BJ (cell line): Measurements from ENCODE around the gene RADIL. TPM values are rescaled to one million over a fixed set of nuclear protein-coding genes. Genes with fewer than 3 reads are reported as not detected.

Source experiments
- CTCF ChIA-PET: fragments of 350-600 bp; formaldehyde crosslinking; extraction: SDS; loops from one replicate; lab custom pipeline; 2021; ENCODE audit warnings: antibody characterized with exemption, inconsistent platforms; lab: Yijun Ruan, JAX
- POLR2A ChIA-PET: fragments of 300-600 bp; sonication (Branson Sonifier 250); formaldehyde crosslinking; extraction: SDS; loops from one replicate; lab custom pipeline; 2021; ENCODE audit warnings: antibody characterized with exemption; lab: Charles Lee
- DNase-seq: peaks from one replicate; pipeline ENCODE4 v3.0.0-alpha.2; 2011; ENCODE audit warnings: low read depth
- H3K27me3 ChIP-seq: 2 replicates; pipeline ENCODE4 v1.6.0; 2011; ENCODE audit warnings: low read length; ENCODE audit not compliant: control insufficient read depth, insufficient read depth
- H3K36me3 ChIP-seq: 2 replicates; pipeline ENCODE4 v1.5.1; 2011; ENCODE audit warnings: low read length; ENCODE audit not compliant: control insufficient read depth, insufficient read depth
- H3K4me3 ChIP-seq: 2 replicates; pipeline ENCODE4 v1.5.1; 2011; ENCODE audit warnings: low read depth, mild to moderate bottlenecking, control low read depth, low read length
- CTCF ChIP-seq: IDR thresholded peaks from 2 replicates; pipeline ENCODE4 v1.5.1; 2011; ENCODE audit warnings: low read depth, mild to moderate bottlenecking, control low read depth, inconsistent platforms, low read length, moderate library complexity; ENCODE audit not compliant: insufficient read depth
- polyA plus RNA-seq: library from polyadenylated mRNA; depleted of rRNA; stranded (reverse); fragments of >200 nt; gene quantifications from 2 replicates; pipeline ENCODE4 v1.2.3, GENCODE V29; 2011

The RADIL gene
- polyA plus RNA-seq, 1 experiment, result 1.2 TPM

GRCh38 chr7:4789194-4790077 lies 94.1 kb downstream of the RADIL start:
- no peak for DNase-seq
- Histone ChIP-seq H3K27me3 (no peaks in the 10 kb centered on the region), H3K4me3 (no peak overlapping the region), H3K36me3 (peaks cover 42% of the 10 kb centered on the region)
- no peak for TF ChIP-seq CTCF
- ChIA-PET CTCF (interaction anchor here (0.5 to 1.2 kb wide), 2 partner anchors 182 to 297 kb away, joined by 3 to 4 read pairs; no protein-coding TSS in a partner anchor), POLR2A (no interaction called here)

GRCh38 chr7:4788627-4789189 lies 94.8 kb downstream of the RADIL start:
- ChIA-PET CTCF (interaction anchor here (0.5 to 1.2 kb wide), 2 partner anchors 183 to 298 kb away, joined by 3 to 4 read pairs; no protein-coding TSS in a partner anchor), POLR2A (no interaction called here)
- H3K27me3 ChIP-seq, result no peaks in the 10 kb centered on the region
- no peak overlapping the region for H3K4me3 ChIP-seq
- no peak for DNase-seq
- H3K36me3 ChIP-seq, result peaks cover 45% of the 10 kb centered on the region
- no peak for TF ChIP-seq CTCF

- CTCF ChIA-PET, result interaction anchor here (0.6 kb wide), 1 partner anchor 20 kb away, joined by 3 read pairs; no protein-coding TSS in a partner anchor
- no peak overlapping the region for H3K4me3 ChIP-seq
- POLR2A ChIA-PET, result no interaction called here
- H3K27me3 ChIP-seq, result no peaks in the 10 kb centered on the region
- H3K36me3 ChIP-seq, result peaks cover 45% of the 10 kb centered on the region
- no peak for TF ChIP-seq CTCF
- no peak for DNase-seq
These were observed 95.4 kb downstream of the RADIL start for GRCh38 chr7:4787947-4788626.

GRCh38 chr7:4787541-4787940 lies 96.0 kb downstream of the RADIL start:
- Histone ChIP-seq H3K4me3 (no peak overlapping the region), H3K36me3 (peaks cover 44% of the 10 kb centered on the region), H3K27me3 (no peaks in the 10 kb centered on the region)
- no peak for TF ChIP-seq CTCF
- POLR2A ChIA-PET, result no interaction called here
- no peak for DNase-seq
- CTCF ChIA-PET, result interaction anchor here (0.6 to 1.0 kb wide), 2 partner anchors 11 to 19 kb away, joined by 3 to 7 read pairs; no protein-coding TSS in a partner anchor

GRCh38 chr7:4786015-4786414 lies 97.5 kb downstream of the RADIL start:
- Histone ChIP-seq H3K27me3 (no peaks in the 10 kb centered on the region), H3K36me3 (peaks cover 49% of the 10 kb centered on the region), H3K4me3 (no peak overlapping the region)
- POLR2A ChIA-PET, result no interaction called here
- CTCF ChIA-PET, result interaction anchor here (0.7 kb wide), 1 partner anchor 11 kb away, joined by 4 read pairs; no protein-coding TSS in a partner anchor
- no peak for DNase-seq
- TF ChIP-seq CTCF, result no peak
